GM19099 (cell line): ENCODE data around the gene TOMM20.

ENCODE experiments used
- POLR2A ChIP-seq: IDR thresholded peaks from 3 replicates; pipeline ENCODE4 v1.6.1; 2011; ENCODE audit warnings: low read depth; ENCODE audit not compliant: insufficient read length; ENCODE audit errors: extremely low read depth

TOMM20 gene

DNA sequence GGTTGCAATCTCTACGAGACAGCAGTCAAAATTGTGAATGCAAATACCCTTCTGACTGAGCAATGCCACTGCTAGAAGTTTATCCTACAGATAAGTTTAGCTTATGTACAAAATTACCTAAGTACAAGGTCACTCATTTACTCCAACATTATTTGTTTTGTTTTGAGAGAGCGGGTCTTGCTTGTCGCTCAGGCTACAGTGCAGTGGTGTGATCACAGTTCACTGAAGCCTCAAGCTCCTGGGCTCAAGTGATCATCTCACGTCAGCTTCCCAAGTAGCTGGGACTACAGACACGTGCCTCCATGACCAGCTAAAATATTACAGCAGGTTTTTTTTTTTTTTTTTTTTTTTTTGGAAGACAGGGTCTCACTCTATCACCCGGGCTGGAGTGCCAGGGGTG lies 17.0 kb upstream of the TOMM20 start:
- TF ChIP-seq POLR2A, result no peak

GRCh38 chr1:235142991-235143390 lies 14.4 kb upstream of the TOMM20 start:
- TF ChIP-seq POLR2A, result no peak

- no peak for TF ChIP-seq POLR2A
Measured at GRCh38 chr1:235139315-235139714, 10.7 kb upstream of the TOMM20 start.

GRCh38 chr1:235138821-235139220 lies 10.2 kb upstream of the TOMM20 start:
- TF ChIP-seq POLR2A, result no peak

DNA sequence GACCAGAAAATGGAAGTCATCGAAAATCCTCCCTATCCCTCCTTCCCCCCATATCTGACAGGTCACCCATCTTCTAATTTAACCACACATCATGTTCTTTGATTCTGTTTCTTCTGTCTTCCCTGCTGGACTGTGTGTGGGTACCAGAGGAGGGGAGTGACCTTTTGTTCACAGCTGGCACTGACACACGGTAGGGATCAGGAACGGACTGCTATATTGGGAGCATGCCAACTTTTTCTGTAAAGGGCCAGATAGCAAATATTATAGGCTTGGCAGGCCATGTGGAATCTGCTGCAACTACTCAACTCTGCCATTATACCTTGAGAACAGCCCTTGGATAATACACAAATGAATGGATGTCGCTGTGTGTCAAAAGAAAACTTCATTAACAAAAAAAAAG lies 7.5 kb upstream of the TOMM20 start:
- TF ChIP-seq POLR2A, result no peak

- TF ChIP-seq POLR2A, result no peak
Measured at GRCh38 chr1:235134171-235134570, 5.5 kb upstream of the TOMM20 start.

DNA sequence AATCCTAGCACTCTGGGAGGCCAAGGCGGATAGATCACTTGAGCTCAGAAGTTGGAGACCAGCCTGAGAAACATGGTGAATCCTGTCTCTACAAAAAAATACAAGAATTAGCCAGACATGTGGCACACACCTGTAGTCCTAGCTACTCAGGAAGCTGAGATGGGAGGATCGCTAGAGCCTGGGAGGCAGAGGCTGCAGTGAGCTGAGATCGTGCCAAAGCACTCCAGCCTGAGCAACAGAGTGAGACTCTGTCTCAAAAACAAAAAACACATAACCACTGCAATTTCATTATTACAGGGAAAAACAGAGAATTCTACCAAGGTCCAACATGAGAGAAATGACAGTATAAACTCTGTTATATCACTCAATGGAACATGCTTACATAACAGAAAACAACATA lies 4.4 kb upstream of the TOMM20 start:
- TF ChIP-seq POLR2A, result no peak

GRCh38 chr1:235131961-235132360 lies 3.3 kb upstream of the TOMM20 start:
- TF ChIP-seq POLR2A, result no peak

DNA sequence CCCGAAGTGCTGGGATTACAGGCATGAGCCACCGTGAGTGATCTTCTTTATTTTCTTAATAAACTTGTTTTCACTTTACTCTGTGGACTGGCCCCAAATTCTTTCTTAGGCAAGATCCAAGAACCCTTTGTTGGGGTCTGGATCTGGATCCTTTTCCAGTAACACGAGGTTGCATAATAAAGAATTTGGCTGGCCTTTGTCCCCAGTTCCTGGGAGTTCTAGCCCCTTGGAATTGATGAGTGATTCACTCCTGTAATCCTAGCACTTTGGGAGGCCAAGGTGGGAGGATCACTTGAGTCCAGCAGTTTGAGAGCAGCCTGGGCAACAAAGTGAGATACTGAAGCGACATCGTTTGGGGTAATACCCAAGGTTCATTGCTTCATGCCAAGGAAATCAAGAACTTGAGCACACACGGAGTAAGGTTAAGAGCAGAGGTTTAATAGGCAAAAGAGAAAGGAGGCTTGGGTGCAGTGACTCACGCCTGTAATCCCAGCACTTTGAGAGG lies 2.2 kb upstream of the TOMM20 start:
- TF ChIP-seq POLR2A, result no peak

GRCh38 chr1:235129774-235130570 lies 1.3 kb upstream of the TOMM20 start:
- no peak for TF ChIP-seq POLR2A

GRCh38 chr1:235127732-235128455 lies 743 bp downstream of the TOMM20 start:
- TF ChIP-seq POLR2A, result no peak

GRCh38 chr1:235127203-235127602 lies 1.4 kb downstream of the TOMM20 start:
- TF ChIP-seq POLR2A, result no peak

DNA sequence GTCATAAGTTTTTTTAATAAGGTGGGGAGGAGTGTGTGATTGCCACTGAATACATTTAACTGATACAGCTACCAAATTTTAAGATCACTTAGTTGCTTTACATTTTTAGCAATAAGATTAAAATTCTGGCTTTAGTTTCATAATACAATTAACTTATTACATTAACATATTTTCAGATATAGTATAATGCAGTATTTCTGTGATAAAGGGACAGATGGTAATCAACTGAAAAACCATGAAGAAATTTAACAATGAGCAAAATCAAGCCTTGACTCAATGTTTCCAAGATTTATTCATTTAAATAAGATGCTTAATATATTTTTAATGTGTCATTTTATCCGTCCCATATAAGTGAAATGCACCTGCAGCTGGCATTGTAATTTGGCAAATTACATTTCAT lies 4.0 kb downstream of the TOMM20 start:
- TF ChIP-seq POLR2A, result no peak

DNA sequence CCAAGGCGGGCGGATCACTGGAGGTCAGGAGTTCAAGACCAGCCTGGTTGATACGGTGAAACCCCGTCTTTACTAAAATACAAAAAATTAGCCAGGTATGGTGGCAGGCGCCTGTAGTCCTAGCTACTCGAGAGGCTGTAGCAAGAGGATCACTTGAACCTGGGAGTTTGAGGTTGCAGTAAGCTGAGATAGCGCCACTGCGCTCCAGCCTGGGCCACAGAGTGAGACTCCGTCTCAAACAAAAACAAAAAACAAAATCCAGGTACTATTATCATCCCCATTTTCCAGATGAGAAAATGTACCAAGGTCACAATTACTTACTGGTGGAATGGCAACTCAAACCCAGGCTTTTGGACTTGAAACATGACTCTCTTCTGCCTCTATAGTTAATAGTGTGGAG lies 4.5 kb downstream of the TOMM20 start:
- TF ChIP-seq POLR2A, result no peak

GRCh38 chr1:235122348-235122747 lies 6.3 kb downstream of the TOMM20 start:
- TF ChIP-seq POLR2A, result no peak
